Stimulated activated memory B cell treated with anti-CD40 and anti-IgM and Interleukin-4, amounts not matched to agents 10 μg/mL and 1 μg/mL and 100 μg/mL, for 72 hours (primary cell): Measurements from ENCODE around the gene AASDHPPT.

Experiments used
- ATAC-seq: fragments of 150-1000 bp; cut with Tn5 transposase; 2 replicates; pipeline ENCODE4 v1.10.0; 2021
- H3K27ac Mint-ChIP-seq: one replicate; pipeline ENCODE4 v1.8.0; 2022; ENCODE audit warnings: mild to moderate bottlenecking, mixed read lengths
- H3K27me3 Mint-ChIP-seq: one replicate; pipeline ENCODE4 v1.8.0; 2022; ENCODE audit warnings: mixed read lengths
- H3K36me3 Mint-ChIP-seq: one replicate; pipeline ENCODE4 v1.8.0; 2022; ENCODE audit warnings: mixed read lengths
- H3K4me1 Mint-ChIP-seq: one replicate; pipeline ENCODE4 v1.8.0; 2022; ENCODE audit warnings: mixed read lengths
- H3K4me3 Mint-ChIP-seq: one replicate; pipeline ENCODE4 v1.8.0; 2022; ENCODE audit warnings: mild to moderate bottlenecking, moderate library complexity, mixed read lengths
- H3K9me3 Mint-ChIP-seq: one replicate; pipeline ENCODE4 v1.8.0; 2022; ENCODE audit warnings: mixed read lengths

Gene AASDHPPT

GRCh38 chr11:106070606-106071005 is 6.9 kb upstream of the AASDHPPT start:
- no peak overlapping the region for H3K4me3 Mint-ChIP-seq
- no peaks in the 10 kb centered on the region for H3K27me3 Mint-ChIP-seq
- H3K27ac Mint-ChIP-seq, result no peak overlapping the region
- peaks cover 26% of the 10 kb centered on the region for H3K4me1 Mint-ChIP-seq
- no peaks in the 10 kb centered on the region for H3K9me3 Mint-ChIP-seq
- H3K36me3 Mint-ChIP-seq, result peaks cover 19% of the 10 kb centered on the region
- ATAC-seq, result no peak

- Mint-ChIP-seq H3K9me3 (no peaks in the 10 kb centered on the region), H3K27ac (no peak overlapping the region), H3K27me3 (no peaks in the 10 kb centered on the region), H3K36me3 (peaks cover 8% of the 10 kb centered on the region), H3K4me3 (no peak overlapping the region), H3K4me1 (peaks cover 35% of the 10 kb centered on the region)
- no peak for ATAC-seq
Observed at GRCh38 chr11:106072804-106073203, 4.7 kb upstream of the AASDHPPT start.

- H3K9me3 Mint-ChIP-seq, result no peaks in the 10 kb centered on the region
- ATAC-seq, result no peak
- peaks cover 6% of the 10 kb centered on the region for H3K36me3 Mint-ChIP-seq
- peak overlapping the region; percentile 96 for H3K4me3 Mint-ChIP-seq
- no peaks in the 10 kb centered on the region for H3K27me3 Mint-ChIP-seq
- peak overlapping the region; percentile 84 for H3K27ac Mint-ChIP-seq
- peaks cover 45% of the 10 kb centered on the region for H3K4me1 Mint-ChIP-seq
Observed at GRCh38 chr11:106076171-106076918, 1.1 kb upstream of the AASDHPPT start.

GRCh38 chr11:106076919-106077608 is 398 bp upstream of the AASDHPPT start, which contains the start of gene KBTBD3:
Gene KBTBD3 (minus strand): TSS chr11:106077347. CDS start chr11:106059097, 18,250 bp downstream.
- Mint-ChIP-seq H3K9me3 (no peaks in the 10 kb centered on the region), H3K4me3 (peak within 1 kb of the TSS; percentile 96), H3K36me3 (peaks cover 10% of the 10 kb centered on the region), H3K4me1 (peaks cover 51% of the 10 kb centered on the region), H3K27ac (peak within 1 kb of the TSS; percentile 84), H3K27me3 (no peaks in the 10 kb centered on the region)
- ATAC-seq, result peak; percentile 99

GRCh38 chr11:106082096-106082495 is 4.6 kb downstream of the AASDHPPT start:
- Mint-ChIP-seq H3K27ac (no peak overlapping the region), H3K9me3 (no peaks in the 10 kb centered on the region), H3K4me1 (peaks cover 45% of the 10 kb centered on the region), H3K27me3 (no peaks in the 10 kb centered on the region), H3K36me3 (peaks cover 42% of the 10 kb centered on the region), H3K4me3 (no peak overlapping the region)
- ATAC-seq, result no peak

- H3K27me3 Mint-ChIP-seq, result no peaks in the 10 kb centered on the region
- H3K4me1 Mint-ChIP-seq, result peaks cover 38% of the 10 kb centered on the region
- peaks cover 42% of the 10 kb centered on the region for H3K36me3 Mint-ChIP-seq
- no peak overlapping the region for H3K27ac Mint-ChIP-seq
- no peaks in the 10 kb centered on the region for H3K9me3 Mint-ChIP-seq
- H3K4me3 Mint-ChIP-seq, result no peak overlapping the region
- ATAC-seq, result no peak
Observed at GRCh38 chr11:106086135-106086534, 8.7 kb downstream of the AASDHPPT start.

GRCh38 chr11:106086850-106087249 is 9.4 kb downstream of the AASDHPPT start:
- no peak for ATAC-seq
- no peak overlapping the region for H3K4me3 Mint-ChIP-seq
- peaks cover 45% of the 10 kb centered on the region for H3K36me3 Mint-ChIP-seq
- H3K9me3 Mint-ChIP-seq, result no peaks in the 10 kb centered on the region
- no peak overlapping the region for H3K27ac Mint-ChIP-seq
- H3K4me1 Mint-ChIP-seq, result peaks cover 39% of the 10 kb centered on the region
- no peaks in the 10 kb centered on the region for H3K27me3 Mint-ChIP-seq

GRCh38 chr11:106087815-106088435 is 10.5 kb downstream of the AASDHPPT start:
- Mint-ChIP-seq H3K27ac (no peak overlapping the region), H3K4me1 (peaks cover 38% of the 10 kb centered on the region), H3K9me3 (no peaks in the 10 kb centered on the region), H3K36me3 (peaks cover 45% of the 10 kb centered on the region), H3K4me3 (no peak overlapping the region), H3K27me3 (no peaks in the 10 kb centered on the region)
- no peak for ATAC-seq

GRCh38 chr11:106088896-106089295 is 11.4 kb downstream of the AASDHPPT start:
- Mint-ChIP-seq H3K9me3 (no peaks in the 10 kb centered on the region), H3K27me3 (no peaks in the 10 kb centered on the region), H3K27ac (no peak overlapping the region), H3K36me3 (peaks cover 42% of the 10 kb centered on the region), H3K4me1 (peaks cover 35% of the 10 kb centered on the region), H3K4me3 (no peak overlapping the region)
- ATAC-seq, result no peak

GRCh38 chr11:106091480-106092123 is 14.1 kb downstream of the AASDHPPT start:
- no peak for ATAC-seq
- no peaks in the 10 kb centered on the region for H3K27me3 Mint-ChIP-seq
- no peak overlapping the region for H3K4me3 Mint-ChIP-seq
- peaks cover 46% of the 10 kb centered on the region for H3K36me3 Mint-ChIP-seq
- H3K27ac Mint-ChIP-seq, result no peak overlapping the region
- peaks cover 24% of the 10 kb centered on the region for H3K4me1 Mint-ChIP-seq
- no peaks in the 10 kb centered on the region for H3K9me3 Mint-ChIP-seq

GRCh38 chr11:106092446-106092845 is 15.0 kb downstream of the AASDHPPT start:
- Mint-ChIP-seq H3K36me3 (peaks cover 46% of the 10 kb centered on the region), H3K27me3 (no peaks in the 10 kb centered on the region), H3K9me3 (no peaks in the 10 kb centered on the region), H3K27ac (no peak overlapping the region), H3K4me1 (peaks cover 18% of the 10 kb centered on the region), H3K4me3 (no peak overlapping the region)
- no peak for ATAC-seq

GRCh38 chr11:106098893-106099553 is 21.6 kb downstream of the AASDHPPT start:
- H3K27ac Mint-ChIP-seq, result no peak overlapping the region
- H3K4me1 Mint-ChIP-seq, result no peaks in the 10 kb centered on the region
- no peak for ATAC-seq
- no peak overlapping the region for H3K4me3 Mint-ChIP-seq
- no peaks in the 10 kb centered on the region for H3K27me3 Mint-ChIP-seq
- peaks cover 37% of the 10 kb centered on the region for H3K36me3 Mint-ChIP-seq
- peaks cover 4% of the 10 kb centered on the region for H3K9me3 Mint-ChIP-seq

- Mint-ChIP-seq H3K9me3 (peaks cover 4% of the 10 kb centered on the region), H3K4me1 (no peaks in the 10 kb centered on the region), H3K27me3 (no peaks in the 10 kb centered on the region), H3K27ac (no peak overlapping the region), H3K4me3 (no peak overlapping the region), H3K36me3 (peaks cover 22% of the 10 kb centered on the region)
- ATAC-seq, result no peak
Observed at GRCh38 chr11:106101370-106101769, 23.9 kb downstream of the AASDHPPT start.

GRCh38 chr11:106101819-106102218 is 24.4 kb downstream of the AASDHPPT start:
- Mint-ChIP-seq H3K4me3 (no peak overlapping the region), H3K36me3 (peaks cover 17% of the 10 kb centered on the region), H3K4me1 (no peaks in the 10 kb centered on the region), H3K9me3 (peaks cover 4% of the 10 kb centered on the region), H3K27ac (no peak overlapping the region), H3K27me3 (no peaks in the 10 kb centered on the region)
- ATAC-seq, result no peak

- Mint-ChIP-seq H3K4me1 (no peaks in the 10 kb centered on the region), H3K36me3 (no peaks in the 10 kb centered on the region), H3K9me3 (peaks cover 4% of the 10 kb centered on the region), H3K27me3 (no peaks in the 10 kb centered on the region), H3K27ac (no peak overlapping the region), H3K4me3 (no peak overlapping the region)
- ATAC-seq, result no peak
Observed at GRCh38 chr11:106105986-106106385, 28.5 kb downstream of the AASDHPPT start.
